ENCODE results near the gene PDE3A. TPM values are rescaled to one million over a fixed set of nuclear protein-coding genes. Genes with fewer than 3 reads are reported as not detected.

Gene PDE3A
- total RNA-seq, 6 experiments from 2014 or later, result 0.02 to 0.07 (median 0.03) TPM; not detected in 3

DNA sequence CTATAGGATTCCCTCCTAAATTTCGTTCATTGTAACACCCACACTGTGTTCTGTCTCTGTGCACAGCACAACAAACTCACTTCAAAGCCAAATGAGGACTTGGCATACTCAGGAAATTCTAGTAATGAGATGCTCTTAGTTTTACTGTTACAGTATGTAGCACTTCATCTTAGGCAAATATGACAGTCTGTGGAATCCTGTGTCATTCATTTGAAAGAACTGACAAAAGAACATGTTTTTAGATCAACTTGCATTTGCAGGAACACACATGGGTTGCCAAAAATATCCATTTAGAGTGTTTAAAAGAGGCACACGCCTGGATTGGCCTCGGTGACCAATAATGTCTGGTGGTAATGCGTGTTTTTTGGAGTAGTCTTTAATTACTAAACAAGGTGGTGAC is 56.5 kb downstream of the PDE3A start:
- Mint-ChIP-seq H3K4me1 (ENCODE audit: low read depth) (no peaks in the 10 kb centered on the region), H3K4me3 (no peak overlapping the region), H3K27me3 (ENCODE audit: insufficient read depth) (peaks cover 3% of the 10 kb centered on the region; the same call in 1 of the 2 replicates), H3K27ac (no peak overlapping the region), H3K9me3 (no peaks in the 10 kb centered on the region), H3K36me3 (ENCODE audit: low read depth) (no peaks in the 10 kb centered on the region)
- no peak for DNase-seq
- TF ChIP-seq, protein P1, sequence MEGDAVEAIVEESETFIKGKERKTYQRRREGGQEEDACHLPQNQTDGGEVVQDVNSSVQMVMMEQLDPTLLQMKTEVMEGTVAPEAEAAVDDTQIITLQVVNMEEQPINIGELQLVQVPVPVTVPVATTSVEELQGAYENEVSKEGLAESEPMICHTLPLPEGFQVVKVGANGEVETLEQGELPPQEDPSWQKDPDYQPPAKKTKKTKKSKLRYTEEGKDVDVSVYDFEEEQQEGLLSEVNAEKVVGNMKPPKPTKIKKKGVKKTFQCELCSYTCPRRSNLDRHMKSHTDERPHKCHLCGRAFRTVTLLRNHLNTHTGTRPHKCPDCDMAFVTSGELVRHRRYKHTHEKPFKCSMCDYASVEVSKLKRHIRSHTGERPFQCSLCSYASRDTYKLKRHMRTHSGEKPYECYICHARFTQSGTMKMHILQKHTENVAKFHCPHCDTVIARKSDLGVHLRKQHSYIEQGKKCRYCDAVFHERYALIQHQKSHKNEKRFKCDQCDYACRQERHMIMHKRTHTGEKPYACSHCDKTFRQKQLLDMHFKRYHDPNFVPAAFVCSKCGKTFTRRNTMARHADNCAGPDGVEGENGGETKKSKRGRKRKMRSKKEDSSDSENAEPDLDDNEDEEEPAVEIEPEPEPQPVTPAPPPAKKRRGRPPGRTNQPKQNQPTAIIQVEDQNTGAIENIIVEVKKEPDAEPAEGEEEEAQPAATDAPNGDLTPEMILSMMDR (IDR thresholded peaks at IDR 0.05), result no peak

DNA sequence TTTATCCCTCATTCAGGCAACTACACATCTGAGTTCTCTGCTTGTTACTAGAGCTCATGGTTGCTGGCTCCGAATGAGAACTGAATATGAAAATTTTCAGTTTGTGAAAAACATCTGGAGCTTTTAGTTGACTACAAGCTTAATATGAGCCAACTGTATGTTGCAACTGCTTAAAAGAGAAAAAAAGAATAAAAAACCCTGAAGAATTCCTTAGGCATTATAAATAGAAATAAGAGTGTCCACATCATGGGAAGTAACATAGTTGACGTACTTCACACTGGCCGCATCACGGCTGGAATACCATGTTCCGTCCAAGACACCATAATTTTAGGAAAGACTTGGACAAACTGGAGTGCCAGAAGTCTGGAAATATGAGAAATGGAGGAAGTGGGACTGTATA is 57.9 kb downstream of the PDE3A start:
- no peaks in the 10 kb centered on the region for H3K9me3 Mint-ChIP-seq
- no peaks in the 10 kb centered on the region for H3K36me3 Mint-ChIP-seq (ENCODE audit: low read depth)
- no peak for DNase-seq
- H3K27ac Mint-ChIP-seq, result no peak overlapping the region
- H3K4me1 Mint-ChIP-seq (ENCODE audit: low read depth), result no peaks in the 10 kb centered on the region
- TF ChIP-seq, protein P1 (IDR thresholded peaks at IDR 0.05), result no peak
- H3K4me3 Mint-ChIP-seq, result no peak overlapping the region
- H3K27me3 Mint-ChIP-seq (ENCODE audit: insufficient read depth), result peaks cover 6% of the 10 kb centered on the region; the same call in 1 of the 2 replicates

DNA sequence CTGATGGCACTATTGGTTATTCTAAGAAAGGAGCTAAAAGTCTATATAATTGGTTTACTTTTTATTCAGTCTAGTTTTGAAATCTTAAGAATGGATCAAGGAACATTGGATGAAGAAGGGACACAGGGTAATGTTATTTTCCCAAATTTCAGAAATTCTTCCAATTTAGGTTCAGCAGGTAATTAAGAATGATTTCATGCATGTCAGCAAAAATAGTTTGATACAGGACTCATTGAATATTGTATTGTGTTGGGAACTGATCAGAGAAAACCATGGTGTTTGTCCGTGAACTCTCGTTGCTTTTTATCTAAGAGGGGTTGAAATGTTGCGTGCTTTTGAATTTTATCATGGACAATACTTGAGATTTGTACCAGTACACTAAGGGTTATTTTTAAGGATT is 58.6 kb downstream of the PDE3A start:
- TF ChIP-seq, protein P1 (IDR thresholded peaks at IDR 0.05), result no peak
- no peak for DNase-seq
- Mint-ChIP-seq H3K27me3 (ENCODE audit: insufficient read depth) (peaks cover 6% of the 10 kb centered on the region; the same call in 1 of the 2 replicates), H3K36me3 (ENCODE audit: low read depth) (no peaks in the 10 kb centered on the region), H3K27ac (no peak overlapping the region), H3K9me3 (no peaks in the 10 kb centered on the region), H3K4me3 (no peak overlapping the region), H3K4me1 (ENCODE audit: low read depth) (no peaks in the 10 kb centered on the region)

DNA sequence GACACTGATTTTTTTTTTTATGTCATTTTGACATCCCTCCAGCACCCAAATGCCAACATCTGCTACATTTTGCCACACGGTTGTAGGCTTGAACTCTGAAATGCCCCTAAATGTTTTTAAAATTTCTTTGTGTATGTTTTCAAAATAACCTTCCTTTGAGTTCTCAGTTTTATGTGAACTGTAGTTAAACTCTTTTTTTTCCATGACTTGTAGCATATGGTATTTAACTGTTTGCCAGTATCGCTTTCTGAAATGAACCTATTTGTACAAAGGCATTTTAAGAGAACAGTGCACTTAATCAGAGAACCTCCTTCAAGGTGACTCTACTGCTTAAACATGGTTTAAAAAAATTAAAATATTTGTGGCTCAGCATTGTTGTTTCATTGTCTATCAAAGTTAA is 61.5 kb downstream of the PDE3A start:
- H3K9me3 Mint-ChIP-seq, result no peaks in the 10 kb centered on the region
- DNase-seq, result no peak
- no peak overlapping the region for H3K27ac Mint-ChIP-seq
- H3K27me3 Mint-ChIP-seq (ENCODE audit: insufficient read depth), result peaks cover 6% of the 10 kb centered on the region; the same call in 1 of the 2 replicates
- H3K4me3 Mint-ChIP-seq, result no peak overlapping the region
- no peaks in the 10 kb centered on the region for H3K36me3 Mint-ChIP-seq (ENCODE audit: low read depth)
- TF ChIP-seq, protein P1 (IDR thresholded peaks at IDR 0.05), result no peak
- H3K4me1 Mint-ChIP-seq (ENCODE audit: low read depth), result no peaks in the 10 kb centered on the region

DNA sequence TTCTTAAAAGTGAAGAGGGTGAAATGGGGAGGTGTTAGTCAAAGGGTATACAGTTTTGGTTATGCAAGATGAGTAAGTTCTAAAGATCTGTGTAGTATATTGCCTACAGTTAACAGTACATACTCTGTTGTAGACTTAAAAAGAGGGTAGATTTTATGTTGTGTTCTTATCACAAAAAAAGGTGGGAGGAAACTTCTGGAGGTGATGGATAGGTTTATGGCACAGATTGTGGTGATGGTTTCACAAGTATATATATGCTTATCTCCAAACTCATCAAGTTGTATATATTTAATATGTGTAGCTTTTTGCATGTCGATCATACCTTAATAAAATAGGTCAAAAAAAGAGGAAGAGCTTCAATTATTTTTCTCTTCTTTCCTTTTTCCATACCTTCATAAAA is 64.0 kb downstream of the PDE3A start:
- H3K9me3 Mint-ChIP-seq, result no peaks in the 10 kb centered on the region
- H3K4me3 Mint-ChIP-seq, result no peak overlapping the region
- H3K36me3 Mint-ChIP-seq (ENCODE audit: low read depth), result no peaks in the 10 kb centered on the region
- TF ChIP-seq, protein P1 (IDR thresholded peaks at IDR 0.05), result no peak
- H3K27ac Mint-ChIP-seq, result no peak overlapping the region
- H3K4me1 Mint-ChIP-seq (ENCODE audit: low read depth), result no peaks in the 10 kb centered on the region
- H3K27me3 Mint-ChIP-seq (ENCODE audit: insufficient read depth), result peaks cover 3% of the 10 kb centered on the region; the same call in 1 of the 2 replicates
- no peak for DNase-seq

DNA sequence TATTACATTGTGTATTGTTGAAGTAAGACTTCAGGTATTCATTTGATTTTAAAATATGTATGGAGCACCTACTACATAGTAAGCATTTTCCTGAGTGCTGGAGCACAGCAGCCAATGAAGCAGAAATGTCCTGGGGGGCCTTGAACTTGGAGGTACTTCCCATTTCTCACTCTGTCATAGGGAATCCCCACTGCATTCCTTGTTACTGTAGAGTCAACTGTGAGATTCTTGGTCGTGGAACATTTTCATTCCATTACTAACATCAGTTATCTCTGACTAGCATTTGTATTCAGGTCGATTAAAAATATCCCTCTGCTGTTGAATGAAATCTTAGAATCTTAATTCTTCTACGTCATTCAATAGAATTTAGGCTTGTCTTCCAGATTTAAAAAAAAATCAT is 66.7 kb downstream of the PDE3A start:
- H3K27ac Mint-ChIP-seq, result no peak overlapping the region
- H3K9me3 Mint-ChIP-seq, result no peaks in the 10 kb centered on the region
- H3K36me3 Mint-ChIP-seq (ENCODE audit: low read depth), result no peaks in the 10 kb centered on the region
- H3K4me1 Mint-ChIP-seq (ENCODE audit: low read depth), result no peaks in the 10 kb centered on the region
- H3K4me3 Mint-ChIP-seq, result no peak overlapping the region
- TF ChIP-seq, protein P1 (IDR thresholded peaks at IDR 0.05), result no peak
- DNase-seq, result no peak
- H3K27me3 Mint-ChIP-seq (ENCODE audit: insufficient read depth), result peaks cover 3% of the 10 kb centered on the region; the same call in 1 of the 2 replicates

Measured in HFFc6 (cell line).